Measurements from ENCODE around the gene C17orf114.

The C17orf114 gene

DNA sequence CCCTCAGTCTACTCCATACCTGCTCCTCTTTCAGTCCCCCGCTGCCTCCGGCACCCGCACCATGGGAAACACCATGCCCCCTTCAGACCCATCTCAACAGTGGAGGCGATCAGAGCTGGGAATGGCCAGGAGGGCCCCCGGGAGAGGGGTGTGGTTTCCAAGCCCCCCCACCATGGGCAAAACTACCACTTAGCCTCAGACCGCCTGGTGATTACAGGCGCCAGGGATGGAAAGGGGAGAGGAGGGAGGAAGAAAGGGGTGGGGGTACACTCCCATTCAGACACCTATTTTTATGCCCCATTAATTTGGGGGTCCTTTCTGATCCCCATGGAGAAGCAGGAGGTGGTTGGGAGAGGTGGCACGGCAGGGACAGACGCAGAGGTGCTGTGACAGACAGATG lies at the start of gene C17orf114:
Gene C17orf114, minus strand, starts transcription at position 101 of the 400 bp plus-strand sequence.
- H3K4me3 ChIP-seq (ENCODE audit: low read length), result no peak within 1 kb of the TSS
- DNase-seq (ENCODE audit: low read depth), result no peak
- TF ChIP-seq, protein P1, sequence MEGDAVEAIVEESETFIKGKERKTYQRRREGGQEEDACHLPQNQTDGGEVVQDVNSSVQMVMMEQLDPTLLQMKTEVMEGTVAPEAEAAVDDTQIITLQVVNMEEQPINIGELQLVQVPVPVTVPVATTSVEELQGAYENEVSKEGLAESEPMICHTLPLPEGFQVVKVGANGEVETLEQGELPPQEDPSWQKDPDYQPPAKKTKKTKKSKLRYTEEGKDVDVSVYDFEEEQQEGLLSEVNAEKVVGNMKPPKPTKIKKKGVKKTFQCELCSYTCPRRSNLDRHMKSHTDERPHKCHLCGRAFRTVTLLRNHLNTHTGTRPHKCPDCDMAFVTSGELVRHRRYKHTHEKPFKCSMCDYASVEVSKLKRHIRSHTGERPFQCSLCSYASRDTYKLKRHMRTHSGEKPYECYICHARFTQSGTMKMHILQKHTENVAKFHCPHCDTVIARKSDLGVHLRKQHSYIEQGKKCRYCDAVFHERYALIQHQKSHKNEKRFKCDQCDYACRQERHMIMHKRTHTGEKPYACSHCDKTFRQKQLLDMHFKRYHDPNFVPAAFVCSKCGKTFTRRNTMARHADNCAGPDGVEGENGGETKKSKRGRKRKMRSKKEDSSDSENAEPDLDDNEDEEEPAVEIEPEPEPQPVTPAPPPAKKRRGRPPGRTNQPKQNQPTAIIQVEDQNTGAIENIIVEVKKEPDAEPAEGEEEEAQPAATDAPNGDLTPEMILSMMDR (conservative IDR thresholded peaks at IDR 0.05; ENCODE audit: low read depth, low read length), result no peak

DNA sequence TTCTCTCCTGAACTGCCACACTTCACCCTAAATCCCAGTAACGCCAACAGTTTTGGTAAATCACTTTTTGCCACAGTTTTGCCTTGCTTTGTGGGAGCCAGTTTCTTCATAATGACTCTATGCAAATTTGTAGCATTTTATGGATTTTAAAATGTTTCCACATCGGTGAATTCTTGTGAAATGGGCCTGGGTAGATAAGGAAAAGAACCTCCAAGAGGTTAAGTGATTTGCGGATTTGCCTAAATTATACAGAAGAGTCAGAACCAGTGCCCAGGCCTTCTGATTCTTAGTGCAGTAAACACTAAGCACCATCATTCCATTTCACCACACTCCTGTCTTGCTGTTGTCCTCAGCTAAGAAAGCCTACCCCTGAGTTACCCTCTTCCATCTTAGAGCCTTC lies 49.0 kb upstream of the C17orf114 start:
- no peak for DNase-seq (ENCODE audit: low read depth)
- no peak overlapping the region for H3K4me3 ChIP-seq (ENCODE audit: low read length)
- TF ChIP-seq, protein P1 (conservative IDR thresholded peaks at IDR 0.05; ENCODE audit: low read depth, low read length), result no peak

DNA sequence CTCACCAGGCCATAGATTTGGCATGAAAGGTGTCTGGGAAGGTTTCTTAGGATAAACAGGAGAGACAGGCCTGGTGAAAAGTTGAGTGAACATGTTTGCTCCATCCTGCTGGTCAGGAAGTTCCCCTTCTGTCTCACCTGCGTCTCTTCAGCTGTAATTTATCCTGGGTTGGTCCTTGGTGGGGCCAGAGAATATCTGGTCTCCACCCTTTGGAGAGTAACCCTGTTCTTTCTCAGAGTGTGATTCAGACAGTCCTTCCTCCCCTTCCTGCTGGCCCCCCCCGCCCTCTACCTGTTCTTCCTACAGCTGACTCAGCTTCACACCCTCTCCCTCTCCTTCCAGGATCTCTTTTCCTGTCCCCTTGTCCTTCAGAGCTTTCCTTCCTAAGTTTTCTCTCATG lies 48.1 kb upstream of the C17orf114 start:
- DNase-seq (ENCODE audit: low read depth), result no peak
- no peak overlapping the region for H3K4me3 ChIP-seq (ENCODE audit: low read length)
- TF ChIP-seq, protein P1 (conservative IDR thresholded peaks at IDR 0.05; ENCODE audit: low read depth, low read length), result no peak

DNA sequence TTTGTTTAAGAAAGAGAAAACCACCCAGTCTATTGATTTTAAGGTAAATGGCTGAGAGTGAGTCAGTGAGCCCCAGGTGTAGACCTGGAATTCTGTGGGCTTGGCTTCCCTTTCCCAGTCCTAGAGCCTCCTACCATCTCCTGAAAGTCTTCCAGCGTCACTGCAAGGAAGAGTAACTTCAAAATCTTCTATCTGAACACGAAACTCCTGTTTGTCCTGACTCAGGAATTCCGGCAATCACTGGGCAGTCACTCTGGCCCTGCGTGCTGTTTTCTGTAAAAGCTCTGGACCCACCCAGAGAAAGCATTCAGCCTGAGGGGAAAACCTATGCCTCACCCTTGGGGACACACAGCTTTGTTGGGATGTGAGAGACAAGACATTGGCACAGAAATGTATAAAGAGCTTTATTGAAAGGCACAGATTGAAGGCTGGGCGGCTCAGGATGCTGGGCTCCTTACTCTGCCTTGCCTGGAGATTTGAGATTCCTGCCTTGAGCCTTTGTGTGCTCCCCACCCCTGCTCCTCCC lies 46.9 kb upstream of the C17orf114 start:
- no peak overlapping the region for H3K4me3 ChIP-seq (ENCODE audit: low read length)
- DNase-seq (ENCODE audit: low read depth), result no peak
- TF ChIP-seq, protein P1 (conservative IDR thresholded peaks at IDR 0.05; ENCODE audit: low read depth, low read length), result no peak

DNA sequence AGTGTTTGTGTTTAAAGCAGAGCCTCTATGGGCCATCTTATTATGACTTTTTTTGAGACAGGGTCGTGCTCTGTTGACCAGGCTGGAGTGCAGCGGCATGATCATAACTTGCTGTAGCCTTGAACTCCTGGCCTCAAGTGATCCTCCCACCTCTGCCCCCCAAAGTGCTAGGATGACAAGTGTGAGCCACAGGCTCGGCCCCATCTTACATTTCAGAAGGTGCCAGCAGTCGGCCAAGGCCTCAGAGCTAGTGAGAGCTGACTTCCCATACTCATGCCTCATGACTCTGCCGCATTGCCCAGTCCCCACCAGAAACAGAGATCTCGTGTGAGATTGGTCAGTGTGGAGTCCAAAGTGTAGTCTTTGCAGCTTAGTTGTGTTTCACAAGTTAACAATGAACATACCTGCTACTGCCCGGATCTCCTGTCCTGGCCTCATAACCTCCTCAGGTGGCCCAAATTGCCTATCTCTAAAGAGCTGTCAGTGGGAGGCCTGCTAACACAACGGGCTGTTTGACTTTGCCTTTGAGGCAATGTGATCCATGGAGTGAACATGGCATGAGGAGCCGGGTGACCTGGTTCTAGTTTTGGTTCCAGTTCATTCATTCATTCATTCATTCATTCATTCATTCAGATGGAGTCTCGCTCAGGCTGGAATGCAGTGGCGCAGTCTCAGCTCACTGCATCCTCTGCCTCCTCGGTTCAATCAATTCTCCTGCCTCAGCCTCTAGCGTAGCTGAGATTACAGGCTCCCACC lies 44.7 kb upstream of the C17orf114 start:
- TF ChIP-seq, protein P1 (conservative IDR thresholded peaks at IDR 0.05; ENCODE audit: low read depth, low read length), result no peak
- DNase-seq (ENCODE audit: low read depth), result no peak
- no peak overlapping the region for H3K4me3 ChIP-seq (ENCODE audit: low read length)

DNA sequence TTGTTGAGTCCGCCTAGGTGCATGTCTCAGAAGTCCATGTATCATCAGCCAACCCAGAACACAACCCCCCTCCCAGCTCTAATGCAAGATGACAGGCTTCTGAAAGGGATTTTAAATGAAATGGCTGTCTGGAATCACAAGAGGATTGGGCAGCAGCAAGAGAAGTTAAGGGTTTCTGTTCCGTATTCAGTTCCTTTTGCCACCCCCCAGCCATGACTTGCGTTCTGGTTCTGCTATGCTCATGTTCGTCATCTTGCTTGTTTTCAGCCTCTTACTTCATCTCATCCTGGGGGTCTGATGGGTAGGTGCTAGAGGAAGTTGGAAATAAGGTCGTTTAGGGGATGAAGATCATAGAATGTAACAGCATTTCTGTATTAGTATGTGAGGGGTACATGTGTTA lies 43.0 kb upstream of the C17orf114 start:
- no peak overlapping the region for H3K4me3 ChIP-seq (ENCODE audit: low read length)
- TF ChIP-seq, protein P1 (conservative IDR thresholded peaks at IDR 0.05; ENCODE audit: low read depth, low read length), result no peak
- no peak for DNase-seq (ENCODE audit: low read depth)
